GM19023 (cell line): ENCODE data around the gene NKX2-4.

Experiments
- ATAC-seq: cut with Tn5 transposase; IDR thresholded peaks from one replicate; pipeline ENCODE4 v1.9.1; 2021; ENCODE audit warnings: mild to moderate bottlenecking, moderate library complexity; ENCODE audit not compliant: unreplicated experiment

Gene NKX2-4

GRCh38 chr20:21364413-21364812 is 32.9 kb downstream of the NKX2-4 start:
- ATAC-seq, result no peak

- no peak for ATAC-seq
These were observed 36.1 kb downstream of the NKX2-4 start for GRCh38 chr20:21361266-21361665.

DNA sequence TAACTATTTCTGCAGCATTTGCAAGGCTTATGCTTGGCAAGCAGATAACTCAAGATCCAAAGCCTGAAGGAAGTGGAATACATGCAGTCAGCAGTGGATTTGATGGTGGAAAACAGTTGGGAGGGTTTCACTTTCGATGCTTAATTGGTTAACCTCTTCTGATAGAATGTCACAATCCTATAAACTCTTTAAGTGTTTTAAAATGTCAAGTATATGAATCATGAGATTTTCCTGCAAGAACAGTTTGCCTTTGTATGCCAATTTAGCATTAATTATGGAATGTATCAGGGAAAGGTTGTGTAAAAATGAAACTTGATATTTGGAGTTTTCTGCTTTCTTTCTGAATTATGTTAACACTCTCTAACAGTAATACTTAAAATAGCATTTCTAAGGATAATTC is 36.6 kb downstream of the NKX2-4 start:
- no peak for ATAC-seq

DNA sequence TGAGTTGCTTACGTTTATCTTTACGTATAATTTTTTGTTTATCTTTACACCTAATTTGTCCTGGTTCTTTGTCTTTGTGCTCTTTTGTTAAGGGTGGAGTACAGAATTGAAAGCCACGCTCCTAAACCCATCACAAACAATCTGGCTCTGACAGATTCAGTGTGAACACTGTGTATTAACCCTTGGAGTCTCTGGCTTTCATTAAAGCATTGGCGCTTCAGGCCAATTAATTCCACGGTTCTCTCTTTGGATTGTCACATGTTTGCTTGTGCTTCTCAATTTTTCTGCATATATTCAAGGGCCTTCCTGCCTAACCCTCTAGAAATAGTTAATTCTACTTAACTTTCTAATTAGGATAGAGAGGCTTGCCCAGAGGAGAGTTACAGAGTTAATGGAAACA is 38.6 kb downstream of the NKX2-4 start:
- no peak for ATAC-seq

DNA sequence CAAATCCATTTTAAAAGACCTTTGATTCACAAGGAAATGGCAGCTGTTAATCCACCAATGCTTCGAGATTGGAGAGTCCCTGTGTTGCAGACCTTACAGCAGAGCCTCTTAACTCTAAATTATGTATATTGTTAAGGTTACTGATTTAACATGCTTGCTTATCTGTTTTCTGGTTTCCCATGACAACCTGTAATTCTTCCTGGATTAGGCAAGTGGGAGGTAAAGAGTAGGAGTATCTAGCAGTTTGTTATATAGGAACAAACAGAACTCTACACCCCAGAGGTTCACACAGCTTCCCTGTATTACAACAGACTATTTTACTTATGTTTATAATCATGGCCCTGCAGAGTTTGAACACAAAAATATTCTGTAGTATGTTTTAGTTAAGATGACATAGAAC is 39.5 kb downstream of the NKX2-4 start:
- no peak for ATAC-seq

GRCh38 chr20:21356386-21356785 is 40.9 kb downstream of the NKX2-4 start:
- ATAC-seq, result no peak

DNA sequence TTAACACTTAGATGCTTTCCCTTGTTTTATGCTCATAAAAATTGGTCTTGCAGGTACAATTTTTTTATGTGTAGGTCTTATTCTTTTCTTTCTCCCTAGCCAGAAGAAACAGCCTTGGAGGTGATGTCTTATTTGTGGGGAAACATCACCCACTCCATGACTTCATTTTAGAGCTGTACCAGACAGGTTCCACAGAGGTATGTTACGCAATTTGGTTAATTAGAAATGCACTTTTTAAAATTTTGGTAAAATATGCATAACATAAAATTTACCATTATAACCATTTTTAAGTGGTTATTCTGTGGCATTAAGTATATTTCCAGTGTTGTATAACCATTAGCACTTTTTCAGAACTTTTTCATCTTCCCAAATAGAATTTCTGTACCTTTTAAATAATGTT is 41.3 kb downstream of the NKX2-4 start:
- no peak for ATAC-seq

DNA sequence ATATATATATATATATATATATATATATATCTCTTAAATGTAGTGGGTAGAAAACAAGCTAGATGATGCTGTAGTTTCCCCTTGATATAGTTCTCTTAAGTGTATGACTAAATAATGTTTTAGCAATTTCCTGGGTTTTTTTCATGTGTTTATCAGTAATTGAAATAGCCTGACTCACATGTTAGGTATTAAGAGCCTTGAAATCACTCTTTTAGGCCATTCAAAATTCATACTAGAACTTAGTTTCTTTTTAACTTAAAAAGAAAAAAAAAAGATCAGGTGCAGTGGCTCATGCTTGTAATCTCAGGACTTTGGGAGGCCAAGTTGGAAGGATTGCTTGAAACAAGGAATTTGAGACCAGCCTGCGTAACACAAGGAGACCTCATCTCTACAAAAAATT is 44.1 kb downstream of the NKX2-4 start:
- no peak for ATAC-seq

DNA sequence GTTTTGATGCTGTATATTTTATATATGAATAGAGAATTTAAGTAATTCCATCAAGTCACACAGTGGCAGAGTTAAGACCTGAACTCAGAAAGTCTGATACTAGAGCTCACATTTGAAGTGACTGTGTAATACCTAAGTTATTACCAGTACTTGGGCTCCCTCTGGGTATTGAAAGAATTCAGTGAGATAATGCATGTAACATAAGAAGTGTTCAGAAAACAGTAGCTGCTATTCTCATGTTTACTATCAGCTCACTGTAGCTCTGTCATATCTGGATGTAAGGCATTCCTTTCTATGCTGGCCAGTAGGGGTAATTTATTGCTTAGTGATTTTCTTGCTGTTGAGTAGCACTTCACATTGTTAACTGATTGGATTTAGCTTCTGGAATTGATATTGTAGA is 44.6 kb downstream of the NKX2-4 start:
- no peak for ATAC-seq
